Body of pancreas (tissue), 4 donors: ENCODE measurements around the gene CSF3.

Source experiments
- CTCF ChIP-seq, 7 experiments: fragments of 450-650 bp in 4 of 7; fragments of 200-600 bp in 3 of 7; sonication (generic) in 3 of 7; IDR thresholded peaks; one replicate each; pipeline ENCODE4 v1.5.1; 2016 to 2019; ENCODE audit warnings: antibody characterized with exemption in 7 of 7
- POLR2A ChIP-seq, 3 donors: fragments of 450-650 bp; IDR thresholded peaks; one replicate each; pipeline ENCODE4 v1.6.1; 2016; ENCODE audit warnings: antibody characterized with exemption in 3 of 3, mild to moderate bottlenecking in 2 of 3

DNA sequence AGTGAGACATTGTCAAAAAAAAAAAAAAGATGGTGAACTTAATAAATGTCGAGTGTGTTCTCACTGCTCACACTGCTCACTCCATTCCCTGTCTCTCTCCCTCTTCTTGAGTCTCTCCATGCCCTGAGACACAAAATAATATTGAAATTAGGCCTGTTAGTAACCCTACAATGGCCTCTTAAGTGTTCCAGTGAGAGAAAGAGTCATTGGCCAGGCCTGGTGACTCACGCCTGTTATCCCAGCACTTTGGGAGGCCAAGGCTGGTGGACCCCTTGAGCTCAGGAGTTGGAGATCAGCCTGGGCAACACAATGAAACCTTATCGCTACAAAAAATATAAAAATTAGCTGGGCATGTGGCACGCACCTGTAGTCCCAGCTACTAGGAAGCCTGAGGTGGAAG is 16.2 kb upstream of the CSF3 start:
- TF ChIP-seq CTCF (IDR thresholded peaks at IDR 0.05) (no peak), POLR2A (IDR thresholded peaks at IDR 0.05) (no peak)
